ENCODE results near the gene SERP1. TPM values are rescaled to one million over a fixed set of nuclear protein-coding genes. Genes with fewer than 3 reads are reported as not detected.

SERP1 gene
- total RNA-seq, 1 donor from 2014 or later = 20.4 TPM

DNA sequence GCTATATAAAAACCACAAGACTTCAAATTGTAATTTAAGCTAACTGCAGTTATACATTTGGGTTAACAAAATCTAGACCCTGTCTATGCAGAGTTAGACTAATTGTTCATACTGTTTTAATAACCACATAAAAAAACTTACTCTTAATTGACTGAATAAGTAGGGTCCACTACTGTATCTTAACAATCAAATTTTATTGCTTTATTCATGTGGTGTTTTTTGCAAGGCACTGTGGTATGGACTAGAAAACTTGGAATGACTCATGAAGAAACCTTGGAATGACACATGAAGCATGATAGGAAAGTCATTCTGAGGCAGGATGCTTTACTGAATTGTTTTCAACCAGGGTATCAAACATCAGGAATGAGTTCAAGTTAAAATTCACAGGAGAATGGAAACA, 2.3 kb downstream of the SERP1 start:
- no peak for DNase-seq
- Histone ChIP-seq H3K4me1 (peaks cover 53% of the 10 kb centered on the region), H3K27me3 (ENCODE audit: low read depth) (no peaks in the 10 kb centered on the region), H3K27ac (replicated peaks) (peak overlapping the region; percentile 96), H3K9me3 (replicated peaks) (no peaks in the 10 kb centered on the region), H3K4me3 (peak overlapping the region; percentile 85), H3K36me3 (peaks cover 32% of the 10 kb centered on the region)
- TF ChIP-seq CTCF (IDR thresholded peaks at IDR 0.05; ENCODE audit: borderline replicate concordance) = no peak
- intact Hi-C loops (cut with micrococcal nuclease) = loop anchor here (10.0 kb wide), 1 partner anchor 61 kb away; the partner anchor contains the start of gene SELENOT

GRCh38 chr3:150543531-150543930, 2.8 kb downstream of the SERP1 start:
- no peak overlapping the region for H3K4me3 ChIP-seq
- H3K27ac ChIP-seq (replicated peaks) = no peak overlapping the region

GRCh38 chr3:150543128-150543527, 3.2 kb downstream of the SERP1 start:
- no peak for DNase-seq
- no peak for TF ChIP-seq CTCF (IDR thresholded peaks at IDR 0.05; ENCODE audit: borderline replicate concordance)
- Histone ChIP-seq H3K27me3 (ENCODE audit: low read depth) (no peaks in the 10 kb centered on the region), H3K9me3 (replicated peaks) (no peaks in the 10 kb centered on the region), H3K4me3 (no peak overlapping the region), H3K36me3 (peaks cover 32% of the 10 kb centered on the region), H3K27ac (replicated peaks) (no peak overlapping the region), H3K4me1 (peaks cover 51% of the 10 kb centered on the region)
- intact Hi-C loops (cut with micrococcal nuclease) = loop anchor here (10.0 kb wide), 1 partner anchor 62 kb away; the partner anchor contains the start of gene SELENOT

More at GRCh38 chr3:150543531-150543930, 2.8 kb downstream of the SERP1 start:
- DNase-seq = no peak
- H3K4me1 ChIP-seq = peaks cover 53% of the 10 kb centered on the region
- H3K9me3 ChIP-seq (replicated peaks) = no peaks in the 10 kb centered on the region
- H3K27me3 ChIP-seq (ENCODE audit: low read depth) = no peaks in the 10 kb centered on the region
- intact Hi-C loops (cut with micrococcal nuclease) = loop anchor here (10.0 kb wide), 1 partner anchor 61 kb away; the partner anchor contains the start of gene SELENOT
- peaks cover 32% of the 10 kb centered on the region for H3K36me3 ChIP-seq
- no peak for TF ChIP-seq CTCF (IDR thresholded peaks at IDR 0.05; ENCODE audit: borderline replicate concordance)

DNA sequence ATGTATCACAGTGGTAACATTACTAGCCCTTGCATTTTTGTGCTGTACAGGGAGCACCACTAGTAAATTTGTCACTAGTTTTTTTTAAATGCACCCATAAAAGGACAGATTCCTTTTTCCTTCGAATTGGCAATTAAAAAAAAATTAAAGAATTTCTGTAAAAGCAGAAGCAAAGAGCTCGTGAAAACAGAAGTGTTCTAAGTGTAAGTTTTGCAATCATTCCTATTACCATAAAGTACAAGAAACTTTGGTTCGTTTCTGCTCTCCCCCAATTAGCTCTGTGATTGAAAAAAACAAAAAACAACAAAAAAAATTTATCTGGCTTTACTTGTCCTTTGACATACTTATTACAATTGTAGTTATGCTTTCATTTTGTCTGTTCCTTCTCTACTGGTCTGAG, 5.3 kb downstream of the SERP1 start:
- peaks cover 34% of the 10 kb centered on the region for H3K4me1 ChIP-seq
- no peak overlapping the region for H3K27ac ChIP-seq (replicated peaks)
- intact Hi-C loops (cut with micrococcal nuclease) = loop anchor here (10.0 kb wide), 1 partner anchor 64 kb away; the partner anchor contains the start of gene SELENOT

DNA sequence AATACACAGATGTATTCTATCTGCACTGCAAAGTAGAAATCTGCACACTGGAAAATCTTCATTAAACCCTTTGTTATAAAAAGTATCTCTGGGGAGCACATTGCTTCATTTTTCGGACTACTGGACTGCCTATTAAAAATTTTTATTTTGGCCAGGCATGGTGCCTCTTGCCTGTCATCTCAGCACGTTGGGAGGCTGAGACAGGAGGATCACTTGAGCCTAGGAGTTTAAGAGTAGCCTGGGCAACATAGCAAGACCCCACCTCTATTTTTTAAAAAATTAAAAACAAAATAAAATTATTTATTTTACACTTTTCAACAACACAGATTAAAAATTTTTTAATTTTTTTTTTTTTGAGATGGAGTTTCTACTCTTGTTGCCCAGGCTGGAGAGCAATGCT, 6.0 kb downstream of the SERP1 start:
- TF ChIP-seq CTCF (IDR thresholded peaks at IDR 0.05; ENCODE audit: borderline replicate concordance) = no peak
- no peak for DNase-seq
- peaks cover 32% of the 10 kb centered on the region for H3K36me3 ChIP-seq
- intact Hi-C loops (cut with micrococcal nuclease) = loop anchor here (10.0 kb wide), 1 partner anchor 65 kb away; the partner anchor contains the start of gene SELENOT
- H3K27me3 ChIP-seq (ENCODE audit: low read depth) = no peaks in the 10 kb centered on the region
- no peak overlapping the region for H3K4me3 ChIP-seq
- H3K4me1 ChIP-seq = peaks cover 27% of the 10 kb centered on the region
- H3K9me3 ChIP-seq (replicated peaks) = no peaks in the 10 kb centered on the region
- no peak overlapping the region for H3K27ac ChIP-seq (replicated peaks)

More for the DNA sequence above, 5.3 kb downstream of the SERP1 start:
- TF ChIP-seq CTCF (IDR thresholded peaks at IDR 0.05; ENCODE audit: borderline replicate concordance) = no peak
- no peak for DNase-seq
- Histone ChIP-seq H3K36me3 (peaks cover 32% of the 10 kb centered on the region), H3K9me3 (replicated peaks) (no peaks in the 10 kb centered on the region), H3K4me3 (no peak overlapping the region), H3K27me3 (ENCODE audit: low read depth) (no peaks in the 10 kb centered on the region)

Measured in left ventricle myocardium inferior (tissue), 1 donor.